Activated CD8-positive, alpha-beta memory T cell treated with anti-CD3 and anti-CD28 coated beads, Interleukin-2, amount 50 U/mL, for 24 hours (primary cell): ENCODE results near the gene CARD11.
"Not testable (repeated sequence)": the region's sequence is repeated elsewhere in the genome, so short reads cannot be mapped to it uniquely, and the experiment has no call there.

ENCODE experiments used
- DNase-seq: peaks from one replicate; pipeline ENCODE4 v3.0.0-alpha.2; 2020; ENCODE audit errors: extremely low read depth

The CARD11 gene

GRCh38 chr7:2924866-2925840 is 118.5 kb downstream of the CARD11 start:
- no peak for DNase-seq

- no peak for DNase-seq
Measured at GRCh38 chr7:2923886-2924574, 119.6 kb downstream of the CARD11 start.

DNA sequence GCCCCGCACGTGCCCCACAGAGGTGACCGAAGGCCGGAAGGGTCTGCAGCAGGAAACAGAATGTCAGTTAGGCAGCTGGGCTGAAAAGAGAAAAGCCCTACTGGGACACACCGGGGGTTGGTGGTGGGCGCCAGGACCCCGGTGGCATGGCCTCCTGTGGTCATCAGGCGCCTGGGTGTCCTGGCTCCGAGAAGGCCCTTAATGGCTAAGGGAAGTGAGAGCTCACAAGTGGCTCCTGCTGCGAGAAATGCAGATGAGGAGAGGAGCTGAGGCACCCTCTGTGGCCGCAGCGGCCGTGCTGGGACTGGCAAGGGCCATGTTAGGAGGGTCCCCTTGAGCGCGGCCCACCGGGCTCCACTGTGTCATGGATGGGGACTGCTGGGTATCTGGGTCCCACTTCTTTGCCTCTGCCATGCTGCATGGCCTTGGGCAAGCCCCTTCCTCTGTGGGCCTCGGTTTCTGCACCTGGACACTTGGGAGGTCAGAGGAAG is 120.3 kb downstream of the CARD11 start:
- DNase-seq: no peak

DNA sequence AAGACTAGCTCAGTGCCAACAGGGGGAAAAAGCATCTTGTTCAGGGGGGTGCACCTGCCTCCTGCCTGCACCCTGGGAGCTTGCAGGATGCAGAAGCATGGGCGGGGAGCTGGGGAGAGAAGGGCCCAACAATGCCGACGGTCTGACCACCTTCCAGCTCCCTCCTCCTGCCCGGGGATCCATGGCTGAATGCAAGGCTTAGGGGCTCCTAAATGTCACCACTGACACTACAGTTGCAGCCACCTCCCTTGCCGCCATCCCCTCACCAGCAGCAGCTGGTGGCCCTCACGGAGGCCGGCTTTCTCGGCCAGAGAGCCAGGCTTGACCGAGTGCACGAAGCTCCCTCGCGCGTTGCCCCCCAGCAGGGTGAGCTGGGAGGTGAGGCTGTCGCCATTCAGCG is 120.8 kb downstream of the CARD11 start:
- no peak for DNase-seq

GRCh38 chr7:2922348-2922691 is 121.3 kb downstream of the CARD11 start:
- DNase-seq: no peak

DNA sequence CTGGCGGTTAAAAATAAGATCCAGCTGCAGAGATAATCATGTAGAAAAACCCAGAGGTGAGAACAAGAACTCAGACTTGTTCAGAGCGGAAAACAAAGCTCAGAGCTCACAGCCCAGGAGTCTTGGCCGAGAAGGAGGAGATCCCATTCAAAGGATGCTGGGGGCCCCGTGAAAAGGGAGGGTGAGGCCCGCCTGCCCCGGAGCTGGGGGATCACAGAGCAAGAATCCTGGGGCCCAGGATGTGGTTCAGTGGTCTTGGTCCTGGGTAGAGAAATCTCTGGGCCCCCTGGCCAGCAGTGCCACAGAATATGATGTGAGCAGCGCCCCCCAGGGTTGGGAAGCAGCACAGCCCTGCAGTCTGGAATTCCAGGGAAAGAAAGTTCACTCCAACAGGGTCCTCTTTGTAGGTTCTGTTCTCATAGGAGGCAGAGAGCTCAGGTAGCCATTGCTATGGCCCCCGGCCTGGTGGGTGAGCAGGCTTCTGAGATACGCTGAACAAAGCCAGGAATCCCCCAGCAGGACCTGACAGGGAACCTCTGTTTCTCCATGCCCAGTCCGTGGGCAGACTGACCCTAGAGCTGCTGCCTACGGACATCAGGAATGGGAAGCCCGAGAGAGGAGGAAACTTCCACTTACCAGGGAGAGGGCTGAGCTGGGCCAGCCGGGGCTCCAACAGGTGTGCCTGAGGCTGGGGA is 121.9 kb downstream of the CARD11 start:
- no peak for DNase-seq

GRCh38 chr7:2920956-2921652 is 122.6 kb downstream of the CARD11 start:
- DNase-seq: no peak

- not testable (repeated sequence) for DNase-seq
Measured at GRCh38 chr7:2920480-2920879, 123.2 kb downstream of the CARD11 start.

DNA sequence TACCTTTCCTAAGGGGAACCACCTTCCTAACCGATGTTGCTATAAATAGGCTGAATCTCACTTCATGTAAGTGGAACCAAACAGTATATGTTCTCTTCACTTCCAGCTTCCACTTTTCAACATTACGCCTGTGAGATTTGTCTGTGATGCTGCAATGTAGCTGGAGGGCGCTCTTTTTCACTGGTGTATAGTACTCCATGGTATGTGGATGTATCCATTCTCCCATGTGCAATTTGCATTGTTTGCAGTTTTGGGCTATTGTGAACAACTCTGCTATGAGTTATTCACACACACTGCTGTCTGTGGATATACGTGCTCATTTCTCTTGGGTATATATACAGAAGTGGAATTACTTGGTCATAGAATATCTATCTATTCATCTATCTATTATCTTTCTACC is 123.6 kb downstream of the CARD11 start:
- no peak for DNase-seq

- DNase-seq: no peak
Measured at GRCh38 chr7:2919256-2919655, 124.4 kb downstream of the CARD11 start.

GRCh38 chr7:2918406-2918805 is 125.3 kb downstream of the CARD11 start:
- DNase-seq: no peak

DNA sequence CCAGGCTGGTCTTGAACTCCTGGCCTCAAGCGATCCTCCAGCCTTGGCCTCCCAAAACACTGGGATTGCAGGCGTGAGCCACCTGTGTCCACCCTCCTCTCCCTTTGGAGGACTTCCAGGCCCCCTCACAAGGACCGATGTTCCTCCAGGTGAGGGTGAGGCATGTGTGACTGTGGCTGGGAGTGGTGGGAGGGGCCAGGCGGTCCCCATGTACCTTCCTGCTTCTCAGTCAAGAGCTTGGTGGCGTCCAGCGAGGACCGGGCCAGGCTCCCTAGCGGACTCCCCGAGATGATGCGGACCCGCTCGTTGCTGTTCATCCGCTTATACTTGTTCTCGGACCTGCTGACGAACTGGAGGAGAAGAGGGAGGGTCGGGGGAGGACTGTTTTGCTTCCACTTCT is 128.6 kb downstream of the CARD11 start:
- DNase-seq: no peak

DNA sequence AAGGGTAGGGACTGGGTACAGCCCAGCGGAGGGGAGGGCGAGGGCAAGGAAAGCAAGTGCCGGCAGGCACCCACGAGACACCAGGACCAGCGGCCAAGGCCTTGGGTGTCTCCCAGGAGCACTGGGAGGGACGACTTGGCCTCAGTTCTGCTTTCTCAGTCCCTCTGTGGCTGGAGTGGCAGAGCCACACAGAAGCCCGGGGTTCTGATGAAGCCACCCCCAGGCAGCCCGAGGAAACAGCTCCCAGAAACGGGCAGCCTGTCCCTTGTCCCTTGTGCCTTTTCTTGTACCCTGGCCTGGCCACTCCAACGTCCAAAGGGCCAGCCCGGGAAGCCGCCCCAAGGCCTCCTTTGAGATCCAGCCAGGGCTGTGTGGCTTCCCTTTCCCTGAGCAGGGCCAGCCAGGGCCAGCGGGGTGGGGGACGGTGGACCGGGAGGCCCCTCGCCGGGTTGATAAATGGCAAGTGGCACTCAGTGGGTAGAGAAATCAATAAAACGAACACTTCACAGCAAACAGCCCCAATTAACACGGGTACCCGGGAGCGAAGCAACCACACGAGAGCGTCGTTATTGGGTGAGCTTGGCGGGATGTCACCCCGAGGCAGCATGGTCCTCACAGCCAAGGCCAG is 129.8 kb downstream of the CARD11 start:
- no peak for DNase-seq

DNA sequence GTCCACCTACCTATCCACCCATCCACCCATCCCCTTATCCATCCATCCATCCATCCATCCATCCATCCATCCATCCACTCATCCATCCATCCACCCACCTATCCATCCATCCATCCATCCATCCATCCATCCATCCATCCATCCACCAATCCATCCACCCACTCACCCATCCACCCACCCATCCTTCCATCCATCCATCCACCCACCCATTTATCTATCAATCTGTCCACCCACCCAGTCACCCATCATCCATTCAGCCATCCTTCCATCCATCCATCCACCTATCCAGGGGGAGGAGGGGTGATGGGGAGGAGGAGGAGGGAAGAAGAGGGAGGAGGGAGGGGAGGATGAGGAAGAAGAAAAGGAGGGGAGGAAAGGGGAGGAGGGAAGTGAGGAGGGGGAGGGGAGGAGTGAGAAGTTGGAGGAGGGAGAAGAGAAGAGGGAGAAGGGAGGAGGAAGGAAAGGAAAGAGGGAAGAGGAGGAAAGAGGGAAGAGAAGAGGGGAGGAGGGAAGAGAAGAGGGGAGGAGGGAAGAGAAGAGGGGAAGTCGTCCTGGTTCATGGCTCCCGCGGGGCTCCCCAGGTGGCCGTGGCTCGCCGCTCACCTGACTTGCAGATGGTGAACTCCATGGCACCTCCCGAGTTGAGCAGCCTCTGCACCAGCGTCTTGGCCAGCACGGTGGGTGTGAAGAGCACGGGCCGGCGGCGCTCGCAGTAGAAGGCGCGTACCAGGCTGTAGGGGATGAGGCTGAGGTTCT is 130.8 kb downstream of the CARD11 start:
- DNase-seq: no peak

GRCh38 chr7:2911466-2911865 is 132.2 kb downstream of the CARD11 start:
- DNase-seq: no peak

DNA sequence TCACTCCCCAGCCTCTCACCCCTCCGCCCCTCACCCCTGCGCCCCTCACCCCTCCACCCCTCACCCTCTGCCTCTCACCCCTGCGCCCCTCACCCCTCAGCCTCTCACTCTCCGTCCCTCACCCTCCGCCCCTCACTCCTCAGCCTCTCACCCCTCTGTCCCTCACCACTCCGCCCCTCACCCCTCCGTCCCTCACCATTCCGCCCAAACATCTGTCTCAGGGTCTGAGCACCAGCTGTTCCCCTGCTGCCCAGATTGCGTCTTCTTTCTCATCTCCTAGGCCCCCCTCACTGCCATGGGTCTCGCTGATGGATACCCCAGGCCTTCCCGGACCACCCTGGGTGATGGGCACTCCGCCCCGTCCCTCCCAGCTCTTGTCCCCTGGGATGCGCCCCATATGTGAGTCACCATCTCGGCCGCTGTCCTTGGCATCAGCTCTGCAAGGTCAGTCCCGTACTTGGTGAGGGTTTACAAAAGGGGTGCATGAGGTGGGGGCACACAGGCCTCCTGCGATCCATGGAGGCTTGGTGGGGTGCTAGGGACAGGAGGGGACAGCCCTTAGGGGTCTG is 134.1 kb downstream of the CARD11 start:
- no peak for DNase-seq

- DNase-seq: no peak
Measured at GRCh38 chr7:2909043-2909442, 134.6 kb downstream of the CARD11 start.

GRCh38 chr7:2908103-2908683 is 135.5 kb downstream of the CARD11 start:
- DNase-seq: no peak

DNA sequence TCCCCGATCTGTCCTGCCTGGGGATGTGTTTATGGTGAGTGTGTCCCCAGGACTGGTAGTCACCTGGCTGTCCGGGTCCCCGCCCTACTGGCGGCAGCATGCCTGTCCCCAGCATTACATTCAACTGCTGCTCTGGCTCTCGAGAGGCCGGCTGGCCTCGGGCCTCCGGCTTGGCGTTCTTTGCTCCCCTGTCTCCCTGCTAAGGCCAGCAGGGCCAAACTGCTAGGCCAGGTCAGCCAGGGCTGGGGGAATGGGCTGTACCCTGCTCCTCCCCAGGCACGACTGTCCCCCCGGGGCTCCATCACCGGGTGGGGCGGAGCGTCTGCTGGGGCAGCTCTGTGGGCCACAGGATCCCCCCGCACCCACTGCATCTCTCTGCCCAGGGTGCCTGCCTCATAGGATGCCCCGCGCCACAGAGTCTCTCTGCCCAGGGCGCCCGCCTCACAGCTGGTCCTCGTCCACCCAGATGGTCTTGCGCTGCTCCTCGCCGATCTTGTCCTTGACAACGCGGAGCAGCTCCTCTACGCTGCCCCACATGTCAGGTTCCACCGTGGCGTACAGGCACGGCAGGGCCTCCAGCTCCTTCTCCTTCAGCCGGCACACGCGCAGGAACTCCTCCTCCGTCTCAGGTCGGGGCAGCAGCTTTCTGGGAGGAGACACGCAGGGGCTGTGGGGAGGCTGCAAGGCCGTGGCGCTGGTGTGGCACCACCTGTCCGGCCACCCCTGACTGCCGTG is 137.3 kb downstream of the CARD11 start:
- DNase-seq: no peak
